SK-MEL-5 (cell line): ENCODE data around the gene EAF1. TPM values are rescaled to one million over a fixed set of nuclear protein-coding genes. Genes with fewer than 3 reads are reported as not detected.
"Not testable (repeated sequence)": the region's sequence is repeated elsewhere in the genome, so short reads cannot be mapped to it uniquely, and the experiment has no call there.

Source experiments
- DNase-seq: peaks from one replicate; pipeline ENCODE4 v3.0.0-alpha.2; 2016; ENCODE audit warnings: low read depth, low spot score
- in situ Hi-C: cut with HindIII; loops from 2 replicates; pipeline ENCODE4 v1.10.0; 2016; ENCODE audit warnings: low sequenced_read_pairs, high pct_unique_total_duplicates, low pct_unique_long_range_greater_than_20kb
- total RNA-seq: library from RNA; depleted of rRNA; stranded (reverse); fragments of >200 nt; shearing (Covaris generic); gene quantifications from 2 replicates; pipeline ENCODE4 v1.2.3, GENCODE V29; 2014

Gene EAF1
- total RNA-seq, 1 experiment from 2014 or later = 30.5 TPM

DNA sequence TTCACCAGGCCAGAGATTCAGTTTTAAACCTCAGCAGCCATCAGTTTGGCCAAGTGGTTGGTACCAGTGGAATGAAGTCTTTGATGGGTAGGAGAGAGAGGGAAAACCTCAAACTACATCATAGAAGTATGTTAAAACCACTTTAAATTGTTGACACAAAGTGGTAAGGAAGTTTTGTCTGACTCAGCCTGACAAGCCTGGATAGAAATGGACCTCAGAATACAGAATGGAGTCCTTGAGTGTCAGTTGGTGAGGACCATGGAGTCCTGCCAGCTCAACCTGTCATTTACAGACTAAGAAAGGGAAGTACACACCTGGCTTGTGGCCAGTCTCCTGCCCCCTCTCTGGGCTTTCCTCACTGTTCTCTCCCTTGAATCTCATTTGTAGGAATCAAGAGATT, 12.1 kb downstream of the EAF1 start:
- no peak for DNase-seq
- in situ Hi-C loops = no loop called here

DNA sequence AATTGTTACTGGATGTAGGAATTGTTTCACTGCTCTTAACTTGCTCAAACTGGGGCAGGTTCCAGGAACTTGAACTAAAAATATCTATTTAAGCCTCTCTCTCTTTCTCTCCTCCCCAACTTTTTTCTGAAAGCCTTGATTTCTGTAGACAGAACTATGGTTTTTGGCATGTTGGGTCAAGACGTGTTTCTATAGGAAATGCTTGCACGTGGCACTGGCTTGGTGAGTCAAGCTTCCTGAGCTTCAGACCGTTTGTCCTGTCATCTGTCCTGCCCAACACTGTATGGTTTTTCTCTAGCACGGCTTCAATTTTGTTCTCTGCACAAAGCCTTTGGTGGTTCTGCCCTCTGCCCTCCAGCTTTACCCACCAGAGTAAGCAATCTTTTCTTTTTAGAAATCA, 13.5 kb downstream of the EAF1 start:
- in situ Hi-C loops = no loop called here
- DNase-seq = no peak

GRCh38 chr3:15443826-15444524, 16.6 kb downstream of the EAF1 start:
- in situ Hi-C loops = no loop called here
- no peak for DNase-seq

DNA sequence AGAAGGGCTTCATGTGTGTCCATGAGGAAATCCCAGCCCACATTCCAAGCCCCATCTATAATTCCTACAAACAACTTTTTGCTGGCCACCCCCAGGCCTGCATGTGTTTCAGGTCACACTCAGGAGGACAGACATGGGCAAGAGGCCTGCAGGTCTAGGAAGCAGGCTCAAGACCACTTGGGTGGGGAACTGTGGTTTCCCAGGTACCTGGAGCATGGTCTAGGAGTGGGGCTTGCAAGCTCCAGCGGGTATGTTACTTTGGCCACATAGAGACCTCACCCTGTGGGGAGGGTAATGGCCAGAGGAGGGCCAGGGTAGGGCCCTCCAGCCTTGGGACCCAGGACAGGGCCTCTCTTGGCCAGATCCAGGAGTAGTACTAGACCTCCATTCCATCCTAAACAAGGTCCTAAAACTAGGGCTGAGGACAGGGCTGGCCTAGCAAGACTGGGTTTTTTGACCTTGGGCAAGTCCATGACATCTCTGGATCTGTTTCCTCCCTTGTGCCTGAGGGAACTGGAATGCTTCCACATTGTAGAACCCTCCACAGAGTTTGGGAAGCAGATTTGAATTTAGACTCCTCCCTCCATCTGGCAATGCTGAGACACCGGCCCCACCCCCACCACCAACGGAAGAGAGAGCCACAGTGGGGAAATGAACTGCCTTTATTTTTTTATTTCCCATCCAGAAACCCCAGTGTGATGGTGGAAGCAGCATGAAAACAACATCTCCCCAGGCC, 22.3 kb downstream of the EAF1 start:
- in situ Hi-C loops = no loop called here

GRCh38 chr3:15450438-15451215, 23.2 kb downstream of the EAF1 start:
- in situ Hi-C loops = no loop called here
- DNase-seq = no peak

More for the DNA sequence above, 22.3 kb downstream of the EAF1 start:
- no peak for DNase-seq

- in situ Hi-C loops = no loop called here
- DNase-seq = no peak
Observed at GRCh38 chr3:15451216-15452113, 24.1 kb downstream of the EAF1 start.

- no peak for DNase-seq
- in situ Hi-C loops = no loop called here
Observed at GRCh38 chr3:15452156-15452555, 24.8 kb downstream of the EAF1 start.

GRCh38 chr3:15452961-15453360, 25.6 kb downstream of the EAF1 start:
- no peak for DNase-seq
- in situ Hi-C loops = no loop called here

GRCh38 chr3:15453501-15453900, 26.1 kb downstream of the EAF1 start:
- in situ Hi-C loops = no loop called here
- no peak for DNase-seq

- in situ Hi-C loops = no loop called here
- no peak for DNase-seq
Observed at GRCh38 chr3:15453991-15454625, 26.7 kb downstream of the EAF1 start.

GRCh38 chr3:15454965-15455364, 27.6 kb downstream of the EAF1 start:
- DNase-seq = no peak
- in situ Hi-C loops = no loop called here

DNA sequence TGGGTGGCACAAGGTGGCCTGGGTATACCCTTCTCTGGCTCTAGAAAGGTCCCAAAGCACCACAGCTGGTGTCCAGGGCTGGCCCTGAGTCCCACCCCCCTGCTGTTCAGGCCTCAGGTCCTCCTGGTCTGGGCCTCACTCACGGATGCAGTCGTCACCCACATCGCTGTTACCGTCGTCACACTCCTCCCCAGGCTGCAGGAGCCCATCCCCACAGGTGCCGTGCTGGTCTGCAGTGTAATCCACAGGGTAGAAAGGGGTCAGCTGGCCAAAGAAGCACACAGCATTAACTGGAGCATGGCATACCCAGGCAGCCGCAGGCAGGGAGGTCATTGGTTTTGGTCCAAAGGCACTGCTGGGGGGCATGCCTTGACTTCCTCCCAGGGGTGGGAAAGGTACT, 28.4 kb downstream of the EAF1 start:
- in situ Hi-C loops = no loop called here
- no peak for DNase-seq

DNA sequence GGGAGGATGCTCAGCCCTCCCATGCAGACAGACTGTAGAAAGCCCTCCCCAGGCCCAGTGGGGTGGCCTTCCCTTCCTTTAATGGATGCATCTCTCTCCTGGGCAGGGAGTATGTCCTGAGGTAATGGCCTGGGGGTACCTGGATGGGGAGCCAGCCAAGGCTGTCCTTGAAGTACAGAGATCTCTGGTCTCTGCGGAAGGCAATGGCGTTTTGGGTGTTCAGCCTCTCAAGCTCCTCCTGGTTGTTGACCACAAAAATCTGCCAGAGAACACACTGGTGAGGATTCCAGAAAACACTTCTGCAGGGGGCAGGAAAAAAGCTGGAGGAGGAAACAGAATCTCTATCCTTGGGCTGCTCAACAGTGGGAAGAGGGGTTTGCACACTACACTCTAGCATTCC, 28.9 kb downstream of the EAF1 start:
- no peak for DNase-seq
- in situ Hi-C loops = no loop called here

DNA sequence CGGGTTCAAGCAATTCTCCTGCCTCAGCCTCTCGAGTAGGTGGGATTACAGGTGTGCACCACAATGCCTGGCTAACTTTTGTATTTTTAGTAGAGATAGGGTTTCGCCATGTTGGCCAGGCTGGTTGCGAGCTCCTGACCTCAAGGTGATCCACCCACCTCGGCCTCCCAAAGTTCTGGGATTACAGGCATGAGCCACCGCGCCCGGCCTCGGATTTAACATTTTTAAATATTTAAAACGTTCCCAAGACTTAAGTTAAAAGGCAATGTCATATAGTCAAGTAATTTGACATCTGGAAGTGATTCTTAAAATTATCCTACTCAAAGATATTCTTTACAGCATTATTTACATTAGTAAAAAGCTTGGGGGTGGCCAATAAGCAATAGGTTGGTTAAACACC, 29.5 kb downstream of the EAF1 start:
- DNase-seq, in situ Hi-C loops: not testable (repeated sequence)

GRCh38 chr3:15458212-15458780, 30.9 kb downstream of the EAF1 start:
- in situ Hi-C loops = no loop called here
- DNase-seq = peak; percentile 15

DNA sequence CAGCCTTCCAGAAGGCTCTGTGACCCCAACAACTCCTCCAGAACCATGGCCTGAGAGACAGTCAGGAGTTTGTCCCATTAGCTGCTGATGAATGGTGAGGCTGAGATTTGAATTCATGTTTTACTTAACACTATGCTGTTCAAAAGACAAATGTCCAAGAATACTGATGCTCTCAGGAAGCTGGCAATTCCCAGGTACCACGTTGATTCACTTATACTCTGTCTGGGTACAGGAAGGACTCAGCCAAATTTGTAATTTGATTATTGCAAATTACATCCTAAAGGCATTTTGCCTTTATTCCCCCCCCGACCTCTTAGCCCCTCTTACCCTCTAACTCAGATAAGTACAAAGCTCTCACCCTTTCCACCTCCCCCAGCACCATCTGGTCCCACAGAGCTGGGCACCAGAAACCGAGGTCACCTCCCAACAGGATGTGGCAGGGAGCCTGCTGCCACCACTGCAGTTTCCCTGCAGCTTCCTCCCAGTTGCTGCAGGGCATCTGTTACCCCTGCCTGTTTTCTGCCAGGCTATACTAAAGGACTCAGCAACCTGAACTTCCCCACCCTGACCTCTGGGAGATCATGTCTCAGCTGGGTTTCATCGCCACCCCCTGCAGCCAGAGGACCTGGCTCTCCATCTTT, 33.6 kb downstream of the EAF1 start:
- in situ Hi-C loops = no loop called here
- DNase-seq = no peak
